HG02759 (cell line): ENCODE results near the gene PDE1C.

ENCODE experiments used
- ATAC-seq: cut with Tn5 transposase; IDR thresholded peaks from one replicate; pipeline ENCODE4 v1.9.1; 2021; ENCODE audit warnings: mild to moderate bottlenecking, moderate library complexity; ENCODE audit not compliant: unreplicated experiment

Gene PDE1C

GRCh38 chr7:31950091-31950755 is 120.0 kb downstream of the PDE1C start:
- no peak for ATAC-seq

GRCh38 chr7:31948029-31948428 is 122.2 kb downstream of the PDE1C start:
- no peak for ATAC-seq

GRCh38 chr7:31940167-31940566 is 130.0 kb downstream of the PDE1C start:
- ATAC-seq = no peak

GRCh38 chr7:31939076-31939475 is 131.1 kb downstream of the PDE1C start:
- no peak for ATAC-seq

GRCh38 chr7:31938650-31939049 is 131.6 kb downstream of the PDE1C start:
- ATAC-seq = no peak

GRCh38 chr7:31937982-31938381 is 132.2 kb downstream of the PDE1C start:
- ATAC-seq = no peak

- ATAC-seq = no peak
Measured at GRCh38 chr7:31935124-31936054, 134.8 kb downstream of the PDE1C start.

GRCh38 chr7:31934551-31934950 is 135.7 kb downstream of the PDE1C start:
- ATAC-seq = no peak

GRCh38 chr7:31933481-31933880 is 136.7 kb downstream of the PDE1C start:
- ATAC-seq = no peak

GRCh38 chr7:31926991-31927584 is 143.1 kb downstream of the PDE1C start:
- ATAC-seq = no peak

GRCh38 chr7:31925753-31926454 is 144.3 kb downstream of the PDE1C start:
- ATAC-seq = no peak

- no peak for ATAC-seq
Measured at GRCh38 chr7:31924251-31924650, 146.0 kb downstream of the PDE1C start.

- ATAC-seq = no peak
Measured at GRCh38 chr7:31922848-31923247, 147.4 kb downstream of the PDE1C start.

GRCh38 chr7:31921047-31921446 is 149.2 kb downstream of the PDE1C start:
- no peak for ATAC-seq

- ATAC-seq = no peak
Measured at GRCh38 chr7:31919678-31920369, 150.4 kb downstream of the PDE1C start.

- ATAC-seq = no peak
Measured at GRCh38 chr7:31918706-31919393, 151.4 kb downstream of the PDE1C start.

- no peak for ATAC-seq
Measured at GRCh38 chr7:31917256-31917655, 153.0 kb downstream of the PDE1C start.

GRCh38 chr7:31910191-31910590 is 160.0 kb downstream of the PDE1C start:
- no peak for ATAC-seq

GRCh38 chr7:31906479-31907171 is 163.6 kb downstream of the PDE1C start:
- ATAC-seq = no peak
